HepG2 (cell line): Measurements from ENCODE around the gene SERPINA3. TPM values are rescaled to one million over a fixed set of nuclear protein-coding genes. Genes with fewer than 3 reads are reported as not detected.

Experiments
- ATM ChIP-seq: fragments of 450-650 bp; IDR thresholded peaks from 2 replicates; pipeline ENCODE4 v1.7.1; 2017; ENCODE audit warnings: mild to moderate bottlenecking, borderline replicate concordance
- GABPA ChIP-seq, 2 experiments: IDR thresholded peaks; 2 replicates each; pipeline ENCODE4 v1.6.1; 2011 to 2016; ENCODE audit warnings: low read depth in 2 of 2, low read length in 1 of 2, missing biosample characterization in 1 of 2, missing genetic modification characterization in 1 of 2
- KAT7 ChIP-seq: IDR thresholded peaks from 2 replicates; pipeline ENCODE4 v1.6.1; 2018; ENCODE audit warnings: borderline replicate concordance, missing compliant biosample characterization
- KDM6A ChIP-seq: IDR thresholded peaks from 2 replicates; pipeline ENCODE4 v1.6.1; 2016; ENCODE audit warnings: low read depth
- MXI1 ChIP-seq: IDR thresholded peaks from 3 replicates; pipeline ENCODE4 v1.6.1; 2012; ENCODE audit warnings: low read depth, low read length, inconsistent platforms, borderline replicate concordance
- PBX2 ChIP-seq: IDR thresholded peaks from 2 replicates; pipeline ENCODE4 v1.6.1; 2016; ENCODE audit warnings: control low read depth
- PBX3 ChIP-seq: sonication (generic); formaldehyde crosslinking; IDR thresholded peaks from 2 replicates; pipeline ENCODE4 v1.8.1; 2023; ENCODE audit warnings: missing genetic modification reagents, inconsistent platforms, borderline replicate concordance
- POGZ ChIP-seq: sonication (generic); formaldehyde crosslinking; IDR thresholded peaks from 2 replicates; pipeline ENCODE4 v1.4.0; 2020; ENCODE audit warnings: mild to moderate bottlenecking, missing genetic modification reagents
- RARA ChIP-seq: IDR thresholded peaks from 2 replicates; pipeline ENCODE4 v1.6.1; 2016; ENCODE audit warnings: missing genetic modification reagents, missing compliant biosample characterization
- RNF219 ChIP-seq: sonication (generic); formaldehyde crosslinking; IDR thresholded peaks from 2 replicates; pipeline ENCODE4 v1.5.0; 2020; ENCODE audit warnings: mild to moderate bottlenecking, missing genetic modification reagents
- SNAPC2 ChIP-seq: sonication (generic); formaldehyde crosslinking; IDR thresholded peaks from 2 replicates; pipeline ENCODE4 v1.8.1; 2022; ENCODE audit warnings: mild to moderate bottlenecking, missing genetic modification reagents
- SOX6 ChIP-seq, 2 experiments: fragments of 450-650 bp in 1 of 2; sonication (generic) in 1 of 2; formaldehyde crosslinking in 1 of 2; IDR thresholded peaks; 2 replicates each; pipeline versions ENCODE4 v1.4.0 to v1.6.1; 2017 to 2020; ENCODE audit warnings: antibody characterized with exemption in 1 of 2, mild to moderate bottlenecking in 1 of 2, missing genetic modification reagents in 1 of 2
- ZBTB39 ChIP-seq: sonication (generic); formaldehyde crosslinking; IDR thresholded peaks from 2 replicates; pipeline ENCODE4 v1.5.0; 2020; ENCODE audit warnings: missing genetic modification reagents
- ZNF235 ChIP-seq: sonication (generic); formaldehyde crosslinking; IDR thresholded peaks from 2 replicates; pipeline ENCODE4 v1.8.1; 2023; ENCODE audit warnings: mild to moderate bottlenecking, missing genetic modification reagents, borderline replicate concordance
- ZNF589 ChIP-seq: sonication (generic); formaldehyde crosslinking; conservative IDR thresholded peaks from 2 replicates; pipeline ENCODE4 v1.8.0; 2022; ENCODE audit warnings: mild to moderate bottlenecking, moderate library complexity, missing genetic modification reagents
- ZSCAN30 ChIP-seq: sonication (generic); formaldehyde crosslinking; IDR thresholded peaks from 2 replicates; pipeline ENCODE4 v1.5.0; 2020; ENCODE audit warnings: mild to moderate bottlenecking, missing genetic modification reagents
- polyA plus RNA-seq, 8 experiments: library from polyadenylated mRNA; depleted of rRNA in 3 of 8; stranded (reverse) in 7 of 8; unstranded in 1 of 8; fragments of >200 nt; fragmentation: Illumina TruSeq in 4 of 8; extraction: Trizol in 4 of 8; gene quantifications; 2 replicates each; pipeline versions ENCODE4 v1.2.1 to v1.2.3, GENCODE V29; 2011 to 2016; ENCODE audit warnings: low read depth in 4 of 8, missing spikeins in 1 of 8, mixed read lengths in 1 of 8; ENCODE audit not compliant: insufficient read depth in 1 of 8
- total RNA-seq, 5 experiments: library from RNA; depleted of rRNA; stranded (reverse); fragments of >200 nt; fragmentation: Illumina TruSeq; extraction: Trizol; gene quantifications; 2 replicates each; pipeline ENCODE4 v1.2.3, GENCODE V29; 2016; ENCODE audit warnings: low read depth in 1 of 5
- TF ChIP-seq, protein P1 (sequence below): sonication (generic); formaldehyde crosslinking; IDR thresholded peaks from 2 replicates; pipeline ENCODE4 v1.4.0; 2020; ENCODE audit warnings: missing genetic modification reagents
- TF ChIP-seq, protein P2 (sequence below): sonication (generic); formaldehyde crosslinking; IDR thresholded peaks from 2 replicates; pipeline ENCODE4 v1.4.0; 2020; ENCODE audit warnings: mild to moderate bottlenecking, missing genetic modification reagents
- TF ChIP-seq, protein P3 (sequence below): sonication (generic); formaldehyde crosslinking; IDR thresholded peaks from 2 replicates; pipeline ENCODE4 v1.4.0; 2020; ENCODE audit warnings: mild to moderate bottlenecking, missing genetic modification reagents, borderline replicate concordance

Gene SERPINA3
- total and polyA plus RNA-seq, 2 of the 13 experiments (the other 11 are each of a cell fraction or from before 2014, with no cell fraction given): 825 to 2,200 TPM

GRCh38 chr14:94612174-94612573 lies at the start of gene SERPINA3 (continued):
- TF ChIP-seq SOX6 (IDR thresholded peaks at IDR 0.05): no peak
- peak; percentile 56; the same call in 1 of the 2 replicates for TF ChIP-seq SOX6 (CRISPR knock-in tag; IDR thresholded peaks at IDR 0.05)
- TF ChIP-seq, protein P1, sequence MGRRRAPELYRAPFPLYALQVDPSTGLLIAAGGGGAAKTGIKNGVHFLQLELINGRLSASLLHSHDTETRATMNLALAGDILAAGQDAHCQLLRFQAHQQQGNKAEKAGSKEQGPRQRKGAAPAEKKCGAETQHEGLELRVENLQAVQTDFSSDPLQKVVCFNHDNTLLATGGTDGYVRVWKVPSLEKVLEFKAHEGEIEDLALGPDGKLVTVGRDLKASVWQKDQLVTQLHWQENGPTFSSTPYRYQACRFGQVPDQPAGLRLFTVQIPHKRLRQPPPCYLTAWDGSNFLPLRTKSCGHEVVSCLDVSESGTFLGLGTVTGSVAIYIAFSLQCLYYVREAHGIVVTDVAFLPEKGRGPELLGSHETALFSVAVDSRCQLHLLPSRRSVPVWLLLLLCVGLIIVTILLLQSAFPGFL (CRISPR knock-in tag): no peak
- no peak for TF ChIP-seq RNF219
- no peak for TF ChIP-seq ZBTB39 (CRISPR knock-in tag)
- TF ChIP-seq ZSCAN30 (CRISPR knock-in tag): no peak
- no peak for TF ChIP-seq GABPA (IDR thresholded peaks at IDR 0.05; ENCODE audit: low read depth, low read length)
- no peak for TF ChIP-seq GABPA (CRISPR knock-in tag; IDR thresholded peaks at IDR 0.05; ENCODE audit: low read depth)
- peak; percentile 70 for TF ChIP-seq RARA (CRISPR knock-in tag)
- TF ChIP-seq ZNF235 (CRISPR knock-in tag): no peak
- TF ChIP-seq, protein P2, sequence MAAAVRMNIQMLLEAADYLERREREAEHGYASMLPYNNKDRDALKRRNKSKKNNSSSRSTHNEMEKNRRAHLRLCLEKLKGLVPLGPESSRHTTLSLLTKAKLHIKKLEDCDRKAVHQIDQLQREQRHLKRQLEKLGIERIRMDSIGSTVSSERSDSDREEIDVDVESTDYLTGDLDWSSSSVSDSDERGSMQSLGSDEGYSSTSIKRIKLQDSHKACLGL (CRISPR knock-in tag): no peak
- TF ChIP-seq, protein P3, sequence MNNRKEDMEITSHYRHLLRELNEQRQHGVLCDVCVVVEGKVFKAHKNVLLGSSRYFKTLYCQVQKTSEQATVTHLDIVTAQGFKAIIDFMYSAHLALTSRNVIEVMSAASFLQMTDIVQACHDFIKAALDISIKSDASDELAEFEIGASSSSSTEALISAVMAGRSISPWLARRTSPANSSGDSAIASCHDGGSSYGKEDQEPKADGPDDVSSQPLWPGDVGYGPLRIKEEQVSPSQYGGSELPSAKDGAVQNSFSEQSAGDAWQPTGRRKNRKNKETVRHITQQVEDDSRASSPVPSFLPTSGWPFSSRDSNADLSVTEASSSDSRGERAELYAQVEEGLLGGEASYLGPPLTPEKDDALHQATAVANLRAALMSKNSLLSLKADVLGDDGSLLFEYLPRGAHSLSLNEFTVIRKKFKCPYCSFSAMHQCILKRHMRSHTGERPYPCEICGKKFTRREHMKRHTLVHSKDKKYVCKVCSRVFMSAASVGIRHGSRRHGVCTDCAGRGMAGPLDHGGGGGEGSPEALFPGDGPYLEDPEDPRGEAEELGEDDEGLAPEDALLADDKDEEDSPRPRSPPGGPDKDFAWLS (CRISPR knock-in tag): no peak
- no peak for TF ChIP-seq ATM
- TF ChIP-seq PBX2 (CRISPR knock-in tag): no peak
- TF ChIP-seq ZNF589: no peak
- no peak for TF ChIP-seq KDM6A (CRISPR knock-in tag)
- TF ChIP-seq MXI1: no peak
- TF ChIP-seq SNAPC2 (CRISPR knock-in tag): 0 out of 2 replicates have a peak, but pooled peaks have one; percentile 32
- TF ChIP-seq POGZ: no peak
- no peak for TF ChIP-seq KAT7
- 0 out of 2 replicates have a peak, but pooled peaks have one; percentile 42 for TF ChIP-seq PBX3 (CRISPR knock-in tag)
